Parathyroid adenoma (tissue), 2 donors: ENCODE data around the gene ARHGEF33.

Source experiments
- H2AFZ ChIP-seq: fragments of 300-600 bp; sonication (generic); one replicate; pipeline ENCODE4 v1.7.0; 2017; ENCODE audit warnings: antibody characterized with exemption, mild to moderate bottlenecking
- H3K27ac ChIP-seq: fragments of 300-600 bp; sonication (generic); one replicate; pipeline ENCODE4 v1.7.0; 2017
- H3K27me3 ChIP-seq: fragments of 300-600 bp; sonication (generic); one replicate; pipeline ENCODE4 v1.7.0; 2017; ENCODE audit warnings: low read length; ENCODE audit not compliant: control insufficient read depth, insufficient read depth
- H3K36me3 ChIP-seq: fragments of 300-600 bp; sonication (generic); one replicate; pipeline ENCODE4 v1.7.0; 2017; ENCODE audit warnings: low read length; ENCODE audit not compliant: control insufficient read depth, insufficient read depth
- H3K4me1 ChIP-seq: fragments of 300-600 bp; sonication (generic); one replicate; pipeline ENCODE4 v1.7.0; 2017; ENCODE audit warnings: control low read depth
- H3K4me2 ChIP-seq: fragments of 300-600 bp; sonication (generic); one replicate; pipeline ENCODE4 v1.7.0; 2017; ENCODE audit warnings: low read length
- H3K4me3 ChIP-seq: fragments of 300-600 bp; sonication (generic); one replicate; pipeline ENCODE4 v1.7.0; 2017; ENCODE audit warnings: low read depth, low read length
- H3K79me2 ChIP-seq: fragments of 300-600 bp; sonication (generic); one replicate; pipeline ENCODE4 v1.7.0; 2017; ENCODE audit warnings: control low read depth
- H3K9ac ChIP-seq: fragments of 300-600 bp; sonication (generic); one replicate; pipeline ENCODE4 v1.7.0; 2017; ENCODE audit warnings: mild to moderate bottlenecking
- H3K9me3 ChIP-seq: fragments of 300-600 bp; sonication (generic); one replicate; pipeline ENCODE4 v1.7.0; 2017; ENCODE audit warnings: low read length; ENCODE audit not compliant: control insufficient read depth
- TF ChIP-seq, protein P1 (sequence below): fragments of 300-600 bp; sonication (generic); IDR thresholded peaks from one replicate; pipeline ENCODE4 v1.7.0; 2017; ENCODE audit warnings: antibody characterized with exemption, mild to moderate bottlenecking
- donor health status: primary hyperparathyroidism.

ARHGEF33 gene

DNA sequence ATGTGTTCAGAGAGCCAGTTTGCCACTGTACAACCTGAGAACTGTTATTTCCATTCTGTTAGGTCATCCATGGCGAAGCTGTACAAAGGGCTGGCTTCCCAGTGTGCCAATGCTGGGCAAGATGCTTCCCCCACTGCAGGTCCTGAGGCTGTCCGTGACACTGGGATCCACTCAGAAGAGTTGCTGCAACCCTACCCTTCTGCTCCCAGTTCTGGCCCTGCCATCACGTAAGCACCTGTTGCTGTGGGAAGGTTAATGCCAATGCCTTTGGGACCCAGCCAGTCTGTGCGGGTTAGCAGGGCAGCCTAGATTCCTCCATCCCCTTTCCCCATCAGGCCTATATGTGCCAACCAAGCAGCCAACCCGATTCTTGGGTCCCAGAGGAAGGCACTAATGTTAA is 68.3 kb downstream of the ARHGEF33 start:
- Histone ChIP-seq H3K4me3 (no peak overlapping the region), H3K27me3 (no peaks in the 10 kb centered on the region), H3K9me3 (no peaks in the 10 kb centered on the region), H3K9ac (no peak overlapping the region), H3K4me2 (no peak overlapping the region), H3K4me1 (no peaks in the 10 kb centered on the region), H3K79me2 (no peaks in the 10 kb centered on the region), H3K36me3 (no peaks in the 10 kb centered on the region), H2AFZ (no peak overlapping the region), H3K27ac (no peak overlapping the region)
- TF ChIP-seq, protein P1, sequence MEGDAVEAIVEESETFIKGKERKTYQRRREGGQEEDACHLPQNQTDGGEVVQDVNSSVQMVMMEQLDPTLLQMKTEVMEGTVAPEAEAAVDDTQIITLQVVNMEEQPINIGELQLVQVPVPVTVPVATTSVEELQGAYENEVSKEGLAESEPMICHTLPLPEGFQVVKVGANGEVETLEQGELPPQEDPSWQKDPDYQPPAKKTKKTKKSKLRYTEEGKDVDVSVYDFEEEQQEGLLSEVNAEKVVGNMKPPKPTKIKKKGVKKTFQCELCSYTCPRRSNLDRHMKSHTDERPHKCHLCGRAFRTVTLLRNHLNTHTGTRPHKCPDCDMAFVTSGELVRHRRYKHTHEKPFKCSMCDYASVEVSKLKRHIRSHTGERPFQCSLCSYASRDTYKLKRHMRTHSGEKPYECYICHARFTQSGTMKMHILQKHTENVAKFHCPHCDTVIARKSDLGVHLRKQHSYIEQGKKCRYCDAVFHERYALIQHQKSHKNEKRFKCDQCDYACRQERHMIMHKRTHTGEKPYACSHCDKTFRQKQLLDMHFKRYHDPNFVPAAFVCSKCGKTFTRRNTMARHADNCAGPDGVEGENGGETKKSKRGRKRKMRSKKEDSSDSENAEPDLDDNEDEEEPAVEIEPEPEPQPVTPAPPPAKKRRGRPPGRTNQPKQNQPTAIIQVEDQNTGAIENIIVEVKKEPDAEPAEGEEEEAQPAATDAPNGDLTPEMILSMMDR = no peak

DNA sequence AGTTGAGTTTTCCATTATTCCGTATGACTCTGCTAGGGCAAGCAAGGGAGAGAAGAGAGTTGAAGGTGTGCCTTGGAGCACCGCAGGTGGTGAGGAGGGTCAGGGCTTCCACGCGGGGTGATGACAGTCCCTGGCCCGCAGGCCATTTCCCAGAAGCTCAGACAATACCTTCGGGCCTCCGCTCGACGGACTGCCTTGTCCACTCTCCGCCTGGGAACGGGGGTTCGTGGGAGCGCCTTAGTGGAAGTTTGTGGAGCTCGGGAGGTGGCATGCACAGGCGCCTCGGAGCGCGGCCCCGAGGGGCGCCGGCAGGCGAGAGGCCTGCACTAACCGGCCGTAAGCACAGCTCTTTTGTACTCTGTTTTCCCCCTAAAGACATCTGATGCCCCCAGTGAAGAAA is 69.8 kb downstream of the ARHGEF33 start:
- no peaks in the 10 kb centered on the region for H3K36me3 ChIP-seq
- TF ChIP-seq, protein P1 = no peak
- no peak overlapping the region for H3K4me3 ChIP-seq

DNA sequence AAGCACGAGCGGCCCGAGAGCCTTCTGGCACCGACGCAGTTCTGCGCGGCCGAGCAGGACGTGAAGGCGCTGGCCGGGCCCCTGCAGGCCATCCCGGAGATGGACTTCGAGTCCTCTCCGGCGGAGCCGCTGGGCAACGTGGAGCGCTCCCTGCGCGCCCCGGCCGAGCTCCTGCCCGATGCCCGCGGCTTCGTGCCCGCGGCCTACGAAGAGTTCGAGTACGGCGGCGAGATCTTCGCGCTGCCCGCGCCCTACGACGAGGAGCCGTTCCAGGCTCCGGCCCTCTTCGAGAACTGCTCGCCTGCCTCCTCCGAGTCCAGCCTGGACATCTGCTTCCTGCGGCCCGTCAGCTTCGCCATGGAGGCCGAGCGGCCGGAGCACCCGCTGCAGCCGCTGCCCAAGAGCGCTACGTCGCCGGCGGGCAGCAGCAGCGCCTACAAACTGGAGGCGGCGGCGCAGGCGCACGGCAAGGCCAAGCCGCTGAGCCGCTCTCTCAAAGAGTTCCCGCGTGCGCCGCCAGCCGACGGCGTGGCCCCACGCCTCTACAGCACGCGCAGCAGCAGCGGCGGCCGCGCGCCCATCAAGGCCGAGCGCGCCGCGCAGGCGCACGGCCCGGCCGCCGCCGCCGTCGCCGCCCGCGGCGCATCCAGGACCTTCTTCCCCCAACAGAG is 70.4 kb downstream of the ARHGEF33 start:
- Histone ChIP-seq H2AFZ (peak overlapping the region; percentile 61), H3K27me3 (no peaks in the 10 kb centered on the region), H3K79me2 (no peaks in the 10 kb centered on the region), H3K9me3 (no peaks in the 10 kb centered on the region), H3K4me2 (peak overlapping the region; percentile 33), H3K9ac (no peak overlapping the region), H3K27ac (no peak overlapping the region), H3K4me1 (no peaks in the 10 kb centered on the region), H3K36me3 (no peaks in the 10 kb centered on the region), H3K4me3 (peak overlapping the region; percentile 12)
- TF ChIP-seq, protein P1 = no peak

More for the DNA sequence above, 69.8 kb downstream of the ARHGEF33 start:
- no peak overlapping the region for H3K9ac ChIP-seq
- no peaks in the 10 kb centered on the region for H3K27me3 ChIP-seq
- H2AFZ ChIP-seq = no peak overlapping the region
- no peaks in the 10 kb centered on the region for H3K4me1 ChIP-seq
- H3K79me2 ChIP-seq = no peaks in the 10 kb centered on the region
- H3K4me2 ChIP-seq = no peak overlapping the region
- H3K27ac ChIP-seq = no peak overlapping the region
- H3K9me3 ChIP-seq = no peaks in the 10 kb centered on the region

DNA sequence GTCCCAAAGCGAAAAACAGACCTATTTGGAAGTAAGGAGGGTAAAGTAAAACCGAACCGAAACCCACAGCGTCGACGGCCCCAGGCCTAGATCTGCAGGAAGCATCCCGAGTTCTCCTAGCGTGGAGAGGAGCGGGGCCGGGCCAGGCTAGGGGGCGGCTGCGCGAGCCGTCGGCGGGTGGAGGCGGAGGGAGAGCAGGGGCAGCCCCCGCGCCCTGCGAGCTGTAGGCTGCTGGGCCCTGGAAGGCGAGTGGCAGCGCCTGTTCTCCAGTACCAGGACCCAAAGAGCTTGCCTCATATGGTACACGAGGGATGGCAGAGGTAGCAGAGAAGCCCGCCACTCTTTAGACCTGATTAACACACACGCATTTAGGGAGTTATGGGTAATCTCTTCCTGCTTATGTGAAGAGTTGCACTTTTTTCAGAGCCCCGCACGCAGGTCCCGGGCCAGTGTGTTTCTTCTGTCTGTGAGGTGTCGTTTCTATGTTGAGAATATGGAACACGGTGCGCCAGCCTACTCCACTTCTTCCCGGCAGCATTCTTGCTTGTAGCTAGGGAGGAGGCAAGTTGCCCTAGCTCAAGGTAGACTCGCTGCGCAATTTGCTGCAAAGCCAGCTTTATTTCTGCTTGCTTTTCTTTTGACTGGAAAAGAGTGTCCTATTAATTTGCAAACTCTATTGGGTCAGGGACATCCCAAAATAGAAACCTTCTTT is 71.1 kb downstream of the ARHGEF33 start:
- Histone ChIP-seq H3K4me3 (no peak overlapping the region), H3K9ac (no peak overlapping the region), H3K4me1 (no peaks in the 10 kb centered on the region), H3K9me3 (no peaks in the 10 kb centered on the region), H2AFZ (no peak overlapping the region), H3K79me2 (no peaks in the 10 kb centered on the region), H3K27me3 (no peaks in the 10 kb centered on the region), H3K4me2 (no peak overlapping the region), H3K36me3 (no peaks in the 10 kb centered on the region), H3K27ac (no peak overlapping the region)
- TF ChIP-seq, protein P1 = no peak
